ENCODE results near the gene IL13. TPM values are rescaled to one million over a fixed set of nuclear protein-coding genes. Genes with fewer than 3 reads are reported as not detected.

IL13 gene
- total and polyA plus RNA-seq, 2 donors (not counting 3 experiments of a cell fraction or from before 2014, with no cell fraction given): 0.06 TPM; not detected in 1

GRCh38 chr5:132653716-132654115 is 4.3 kb upstream of the IL13 start:
- peaks cover 9% of the 10 kb centered on the region for H3K4me1 ChIP-seq (ENCODE audit: control insufficient read depth, extremely low read depth, insufficient read depth, low read length)
- no peaks in the 10 kb centered on the region for H3K9me3 ChIP-seq (replicated peaks; ENCODE audit: control insufficient read depth, insufficient read depth, low read length)
- BruUV-seq (replicated peaks): no TSS peak
- H3K27ac ChIP-seq (ENCODE audit: insufficient read depth, low read depth, low read length): no peak overlapping the region
- dilution Hi-C loops (cut with MboI; ENCODE audit: extremely low pct_ligation_motif_present, low sequenced_read_pairs): no loop called here
- FAIRE-seq (peak; percentile 59), DNase-seq (ENCODE audit: low read depth, low spot score) (no peak)
- H3K4me3 ChIP-seq (replicated peaks in 1 of 3; ENCODE audit: insufficient read depth in 1 of 3, low read depth in 1 of 3, low read length in 3 of 3): no peak overlapping the region
- no peaks in the 10 kb centered on the region for H3K79me2 ChIP-seq (ENCODE audit: control insufficient read depth, insufficient read depth, low read length)
- POLR2A ChIA-PET: no interaction called here
- no peak overlapping the region for H3K4me2 ChIP-seq (ENCODE audit: insufficient read depth, low read length)
- H4K20me1 ChIP-seq (replicated peaks; ENCODE audit: control insufficient read depth, extremely low read depth, insufficient read depth, low read length): no peaks in the 10 kb centered on the region
- no peaks in the 10 kb centered on the region for H3K9me1 ChIP-seq (replicated peaks; ENCODE audit: control insufficient read depth, extremely low read depth, insufficient read depth, low read length)
- TF ChIP-seq POLR2A (IDR thresholded peaks at IDR 0.05; ENCODE audit: low read depth, low read length) (no peak), MYC (IDR thresholded peaks at IDR 0.05; ENCODE audit: low read depth, low read length) (no peak), JUN (IDR thresholded peaks at IDR 0.05; ENCODE audit: borderline replicate concordance, insufficient read depth, insufficient read length, low read depth) (no peak), GATA2 (IDR thresholded peaks at IDR 0.05; ENCODE audit: insufficient read depth, insufficient read length, low read depth, low read length) (no peak), MAX (IDR thresholded peaks at IDR 0.05; ENCODE audit: insufficient read depth, insufficient read length) (no peak), EZH2 (IDR thresholded peaks at IDR 0.05; ENCODE audit: borderline replicate concordance, low read depth, low read length, severe bottlenecking) (no peak), POLR2AphosphoS5 (IDR thresholded peaks at IDR 0.05; ENCODE audit: insufficient read depth, low read depth, low read length) (no peak), FOS (IDR thresholded peaks at IDR 0.05; ENCODE audit: borderline replicate concordance, insufficient read depth, low read length) (no peak)
- TF ChIP-seq, protein P1, sequence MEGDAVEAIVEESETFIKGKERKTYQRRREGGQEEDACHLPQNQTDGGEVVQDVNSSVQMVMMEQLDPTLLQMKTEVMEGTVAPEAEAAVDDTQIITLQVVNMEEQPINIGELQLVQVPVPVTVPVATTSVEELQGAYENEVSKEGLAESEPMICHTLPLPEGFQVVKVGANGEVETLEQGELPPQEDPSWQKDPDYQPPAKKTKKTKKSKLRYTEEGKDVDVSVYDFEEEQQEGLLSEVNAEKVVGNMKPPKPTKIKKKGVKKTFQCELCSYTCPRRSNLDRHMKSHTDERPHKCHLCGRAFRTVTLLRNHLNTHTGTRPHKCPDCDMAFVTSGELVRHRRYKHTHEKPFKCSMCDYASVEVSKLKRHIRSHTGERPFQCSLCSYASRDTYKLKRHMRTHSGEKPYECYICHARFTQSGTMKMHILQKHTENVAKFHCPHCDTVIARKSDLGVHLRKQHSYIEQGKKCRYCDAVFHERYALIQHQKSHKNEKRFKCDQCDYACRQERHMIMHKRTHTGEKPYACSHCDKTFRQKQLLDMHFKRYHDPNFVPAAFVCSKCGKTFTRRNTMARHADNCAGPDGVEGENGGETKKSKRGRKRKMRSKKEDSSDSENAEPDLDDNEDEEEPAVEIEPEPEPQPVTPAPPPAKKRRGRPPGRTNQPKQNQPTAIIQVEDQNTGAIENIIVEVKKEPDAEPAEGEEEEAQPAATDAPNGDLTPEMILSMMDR (IDR thresholded peaks at IDR 0.05; ENCODE audit: extremely low read depth in 1 of 2, insufficient read depth in 1 of 2, low read depth in 1 of 2, low read length in 2 of 2): no peak
- intact Hi-C loops (cut with micrococcal nuclease): no loop called here
- no peak overlapping the region for H3K9ac ChIP-seq (replicated peaks; ENCODE audit: extremely low read depth, insufficient read depth, low read length)
- CTCF ChIA-PET: no interaction called here
- H2AFZ ChIP-seq (ENCODE audit: low read depth, low read length): no peak overlapping the region
- no peaks in the 10 kb centered on the region for H3K36me3 ChIP-seq (ENCODE audit: control insufficient read depth in 2 of 2, extremely low read depth in 1 of 2, insufficient read depth in 2 of 2, low read length in 2 of 2)
- peaks cover 6 to 8% of the 10 kb centered on the region in 2 experiments for H3K27me3 ChIP-seq (ENCODE audit: control insufficient read depth in 2 of 2, insufficient read depth in 2 of 2, low read length in 2 of 2)
